ENCODE results near the gene PDLIM3.

DNA sequence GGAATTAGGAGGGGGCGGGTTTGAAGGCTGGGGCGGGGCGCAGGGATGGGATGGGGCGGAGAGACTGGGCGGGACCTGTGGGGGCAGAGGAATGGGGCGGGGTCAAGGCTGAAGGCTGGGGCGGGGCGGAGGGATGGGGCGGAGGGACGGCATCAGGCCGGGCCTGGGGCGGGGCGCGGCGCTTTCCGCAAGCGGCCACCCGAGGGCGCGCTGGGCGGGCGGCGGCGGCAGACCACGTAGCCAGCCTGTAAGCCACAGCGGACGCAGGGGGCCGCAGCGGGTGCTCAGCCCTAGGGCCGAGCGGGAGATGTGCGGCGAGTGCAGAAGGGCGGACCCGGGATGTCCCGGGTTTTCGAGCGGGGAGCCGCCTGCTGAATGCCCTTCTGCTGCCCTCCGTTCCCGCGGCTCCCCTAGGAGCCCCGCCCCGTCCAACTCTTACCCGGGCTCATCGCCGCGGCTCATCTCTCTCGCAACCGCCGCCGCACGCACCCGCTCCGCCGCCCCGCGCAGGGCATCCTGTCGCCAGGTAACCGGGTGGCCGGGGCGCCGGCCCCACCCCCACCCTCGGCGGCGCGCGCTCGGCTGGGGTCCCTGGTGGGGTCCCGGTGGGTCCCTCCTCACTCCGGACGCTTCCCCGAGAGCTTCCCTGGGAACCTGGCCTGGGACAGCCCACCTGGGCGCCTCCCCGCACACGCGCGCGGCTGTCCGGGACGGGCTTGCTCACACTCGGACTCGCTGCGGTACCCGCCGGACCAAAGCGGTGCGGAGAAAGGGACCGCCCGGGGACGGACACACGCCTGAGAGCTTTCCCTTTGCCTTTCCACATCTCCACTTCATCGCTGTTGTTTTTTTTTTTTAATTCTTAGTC is 63.8 kb downstream of the PDLIM3 start, which contains the start of gene CCDC110:
- TF ChIP-seq POLR2AphosphoS5 (IDR thresholded peaks at IDR 0.05; ENCODE audit: low read depth, low read length) (no peak), POLR2A (IDR thresholded peaks at IDR 0.05; ENCODE audit: low read depth, low read length) (peak; percentile 45; the same call in 1 of the 2 replicates)

Data from GM12892 (cell line).